GM18519 (cell line): ENCODE data around the gene LAMA3.

ENCODE experiments used
- ATAC-seq: cut with Tn5 transposase; IDR thresholded peaks from one replicate; pipeline ENCODE4 v1.9.1; 2021; ENCODE audit warnings: mild to moderate bottlenecking, moderate library complexity; ENCODE audit not compliant: unreplicated experiment, low FRiP score

LAMA3 gene

DNA sequence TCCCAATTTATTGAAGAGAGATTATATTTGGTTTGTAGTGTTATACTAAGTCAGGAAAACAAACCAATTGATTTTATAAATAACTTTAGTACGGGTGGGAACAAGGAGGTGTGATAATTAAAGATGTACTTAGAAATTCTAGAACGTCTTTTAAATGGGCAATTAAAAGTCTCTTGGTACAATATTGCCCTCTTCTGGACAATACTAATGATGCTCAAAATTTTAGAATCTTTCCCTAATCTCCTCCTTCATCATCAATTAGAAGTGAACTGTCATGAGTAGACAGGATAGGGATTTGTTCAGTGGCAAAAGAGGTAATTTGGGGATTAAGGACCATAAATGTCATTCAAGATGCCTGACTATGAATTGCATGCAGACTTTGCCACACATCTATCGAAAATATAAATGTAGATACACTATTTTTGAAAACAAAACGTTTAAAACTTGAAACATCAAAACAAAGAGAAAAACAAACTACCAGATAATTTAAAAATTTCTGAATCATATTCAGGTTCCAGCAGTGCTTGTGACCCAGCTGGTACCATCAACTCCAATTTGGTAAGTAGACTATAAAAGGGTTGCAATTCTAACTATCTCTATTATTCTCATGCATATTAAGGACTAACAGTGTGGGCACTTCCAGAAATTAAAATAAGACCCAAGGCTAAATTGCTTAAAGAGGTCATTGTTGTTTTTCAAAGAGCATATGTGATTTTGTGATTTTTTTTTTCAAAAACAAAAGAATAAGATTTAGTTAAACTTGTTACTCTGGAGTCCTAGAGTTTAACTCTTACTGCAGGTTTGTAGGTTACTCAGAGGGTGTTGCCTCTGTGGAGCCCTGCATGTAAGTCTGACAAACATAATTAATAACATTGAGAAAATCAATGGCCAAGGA lies 123.5 kb downstream of the LAMA3 start:
- no peak for ATAC-seq

DNA sequence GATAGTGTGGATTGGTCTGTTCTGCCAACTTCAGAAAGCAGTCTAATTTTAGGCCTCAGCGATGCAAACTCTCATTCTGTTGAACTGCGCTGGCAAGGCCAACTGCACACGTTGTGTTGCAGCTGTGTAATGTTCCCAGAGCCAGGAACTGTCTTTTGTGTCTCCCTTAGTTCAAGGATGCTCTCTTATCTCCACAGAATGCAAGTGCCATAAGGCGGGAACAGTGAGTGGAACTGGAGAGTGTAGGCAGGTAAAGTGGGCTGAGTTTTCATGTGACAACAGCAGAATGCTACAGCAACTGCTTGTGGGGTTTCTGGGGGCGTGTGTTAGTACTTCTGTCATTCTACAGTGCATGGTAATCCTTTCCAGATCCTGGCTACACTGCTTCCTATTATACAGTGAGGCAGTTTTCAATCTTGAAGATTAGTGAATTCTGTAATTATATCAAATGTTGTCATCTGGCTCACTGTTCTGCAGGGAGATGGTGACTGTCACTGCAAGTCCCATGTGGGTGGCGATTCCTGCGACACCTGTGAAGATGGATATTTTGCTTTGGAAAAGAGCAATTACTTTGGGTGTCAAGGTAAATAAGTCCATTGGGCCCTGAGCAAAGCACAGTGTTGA lies 125.8 kb downstream of the LAMA3 start:
- no peak for ATAC-seq

GRCh38 chr18:23816021-23816420 lies 126.8 kb downstream of the LAMA3 start:
- ATAC-seq = no peak

- no peak for ATAC-seq
Measured at GRCh38 chr18:23816740-23817139, 127.5 kb downstream of the LAMA3 start.

GRCh38 chr18:23819001-23819400 lies 129.7 kb downstream of the LAMA3 start:
- ATAC-seq = no peak

DNA sequence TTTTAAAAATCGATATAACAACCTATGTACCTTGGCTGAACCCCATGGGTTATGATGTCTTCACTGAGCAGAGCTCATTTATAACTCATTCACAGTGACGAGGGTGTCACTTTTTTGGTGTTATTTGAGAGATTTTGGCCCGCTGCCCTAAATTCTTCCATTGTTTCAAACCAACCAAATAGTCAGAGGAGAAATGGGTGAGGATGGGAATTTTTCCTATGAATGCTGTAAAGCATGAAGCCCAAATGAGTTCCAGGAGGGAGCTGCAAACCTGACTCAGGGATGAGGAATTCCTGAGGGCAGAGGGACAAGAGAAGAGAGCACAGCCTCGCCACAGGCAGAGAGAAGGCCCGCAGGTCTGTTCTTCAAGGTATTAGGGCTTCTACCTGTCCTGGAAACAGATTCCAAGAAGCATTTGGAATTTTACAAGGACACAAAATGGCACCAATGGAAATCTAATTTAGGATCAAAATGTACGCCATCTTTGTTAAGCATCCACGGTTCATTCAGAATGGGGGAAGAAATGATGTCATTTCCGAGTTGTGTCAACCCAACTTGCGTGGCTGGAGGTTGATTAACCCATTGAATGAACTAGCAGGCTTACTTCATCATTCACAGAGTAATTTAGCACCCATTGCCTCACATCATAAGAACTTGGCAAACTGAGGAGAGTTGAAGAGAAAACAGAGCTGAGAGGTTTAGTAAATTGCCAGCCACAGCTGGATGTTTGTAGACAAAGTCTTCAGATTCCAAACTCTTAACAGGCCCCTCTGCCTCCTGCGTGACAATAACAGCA lies 133.5 kb downstream of the LAMA3 start:
- no peak for ATAC-seq

DNA sequence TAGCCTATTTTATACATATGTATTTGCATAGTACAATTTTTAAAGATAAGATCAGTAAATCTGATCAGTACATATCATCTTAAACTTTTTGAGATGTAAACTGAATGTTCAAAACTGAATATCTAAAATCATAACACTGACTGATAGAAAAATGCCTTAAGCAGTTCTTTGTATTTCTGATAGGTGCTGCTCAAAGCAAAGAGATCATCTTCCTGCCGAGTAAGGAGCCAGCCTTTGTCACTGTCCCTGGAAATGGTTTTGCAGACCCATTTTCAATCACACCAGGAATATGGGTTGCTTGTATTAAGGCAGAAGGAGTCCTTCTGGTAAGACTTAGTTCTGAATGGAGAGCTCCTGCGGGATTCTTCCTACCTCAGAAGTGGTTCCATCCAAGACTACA lies 135.0 kb downstream of the LAMA3 start:
- no peak for ATAC-seq

- no peak for ATAC-seq
Measured at GRCh38 chr18:23824669-23825068, 135.4 kb downstream of the LAMA3 start.

- ATAC-seq = no peak
Measured at GRCh38 chr18:23825496-23825895, 136.2 kb downstream of the LAMA3 start.

GRCh38 chr18:23825978-23826405 lies 136.7 kb downstream of the LAMA3 start:
- no peak for ATAC-seq

- ATAC-seq = no peak
Measured at GRCh38 chr18:23826850-23827620, 137.8 kb downstream of the LAMA3 start.

GRCh38 chr18:23827681-23828080 lies 138.4 kb downstream of the LAMA3 start:
- no peak for ATAC-seq

GRCh38 chr18:23828426-23828825 lies 139.2 kb downstream of the LAMA3 start:
- peak; percentile 97 for ATAC-seq

DNA sequence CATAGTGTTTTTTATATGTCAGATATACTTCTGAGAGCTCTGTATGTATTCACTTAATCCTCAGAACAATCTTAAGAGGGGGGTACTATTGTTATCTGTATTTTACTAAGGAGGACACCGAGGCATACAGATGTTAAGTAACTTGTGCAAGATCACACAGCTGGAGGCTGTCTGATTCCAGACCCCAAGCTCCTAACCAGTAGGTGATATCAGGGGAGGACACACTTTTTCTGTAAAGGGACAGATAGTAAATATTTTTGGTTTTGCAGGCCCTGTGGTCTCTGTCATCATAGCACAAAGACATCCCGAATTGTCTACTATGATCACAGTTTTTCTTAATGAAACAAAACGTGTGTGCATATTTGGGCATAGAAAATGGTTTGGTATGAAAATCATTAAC lies 143.7 kb downstream of the LAMA3 start:
- no peak for ATAC-seq

- ATAC-seq = no peak
Measured at GRCh38 chr18:23833714-23834113, 144.5 kb downstream of the LAMA3 start.

GRCh38 chr18:23835091-23835490 lies 145.8 kb downstream of the LAMA3 start:
- ATAC-seq = no peak

GRCh38 chr18:23835506-23835905 lies 146.3 kb downstream of the LAMA3 start:
- no peak for ATAC-seq

GRCh38 chr18:23837591-23837990 lies 148.3 kb downstream of the LAMA3 start:
- ATAC-seq = no peak

- ATAC-seq = no peak
Measured at GRCh38 chr18:23838233-23838632, 149.0 kb downstream of the LAMA3 start.

GRCh38 chr18:23838801-23839366 lies 149.6 kb downstream of the LAMA3 start:
- ATAC-seq = no peak
